Trophoblast cell (in vitro differentiated cells and primary cell): ENCODE results near the gene RBM17.

Source experiments
- DNase-seq, 2 donors: peaks; one replicate each; pipeline ENCODE4 v3.0.0-alpha.2; 2016
- H2AFZ ChIP-seq: 2 replicates; pipeline ENCODE4 v1.6.1; 2013; ENCODE audit warnings: low read length, moderate library complexity, mild to moderate bottlenecking; ENCODE audit not compliant: insufficient read depth, poor library complexity
- H2AK5ac ChIP-seq: 2 replicates; pipeline ENCODE4 v1.6.1; 2013; ENCODE audit warnings: mild to moderate bottlenecking, low read length
- H2BK120ac ChIP-seq: 2 replicates; pipeline ENCODE4 v1.6.1; 2013; ENCODE audit warnings: low read length, mild to moderate bottlenecking, moderate library complexity; ENCODE audit not compliant: insufficient read depth, poor library complexity
- H2BK12ac ChIP-seq: 2 replicates; pipeline ENCODE4 v1.6.1; 2013; ENCODE audit warnings: mild to moderate bottlenecking, low read length, moderate library complexity
- H2BK5ac ChIP-seq: 2 replicates; pipeline ENCODE4 v1.6.1; 2013; ENCODE audit warnings: low read length, low read depth, moderate library complexity, mild to moderate bottlenecking; ENCODE audit not compliant: poor library complexity
- H3K14ac ChIP-seq: 2 replicates; pipeline ENCODE4 v1.6.1; 2013; ENCODE audit warnings: mild to moderate bottlenecking, low read length
- H3K18ac ChIP-seq: 2 replicates; pipeline ENCODE4 v1.6.1; 2013; ENCODE audit warnings: mild to moderate bottlenecking, low read length
- H3K23ac ChIP-seq: 2 replicates; pipeline ENCODE4 v1.6.1; 2013; ENCODE audit warnings: low read length
- H3K27ac ChIP-seq: 2 replicates; pipeline ENCODE4 v1.5.1; 2013; ENCODE audit warnings: low read depth, mild to moderate bottlenecking, inconsistent platforms, low read length, moderate library complexity
- H3K27me3 ChIP-seq: 2 replicates; pipeline ENCODE4 v1.6.1; 2013; ENCODE audit warnings: inconsistent platforms, mild to moderate bottlenecking, low read length, moderate library complexity; ENCODE audit not compliant: insufficient read depth
- H3K36me3 ChIP-seq, 2 experiments: 1 replicate in 1 of 2; 2 replicates in 1 of 2; pipeline ENCODE4 v1.6.1; 2013; ENCODE audit warnings: low read length in 2 of 2, mild to moderate bottlenecking in 2 of 2, moderate library complexity in 1 of 2; ENCODE audit not compliant: insufficient read depth in 2 of 2, control insufficient read depth in 1 of 2
- H3K4ac ChIP-seq: 2 replicates; pipeline ENCODE4 v1.6.1; 2013; ENCODE audit warnings: low read depth, mild to moderate bottlenecking, low read length, moderate library complexity
- H3K4me1 ChIP-seq, 2 experiments: 1 replicate in 1 of 2; 2 replicates in 1 of 2; pipeline ENCODE4 v1.6.1; 2013; ENCODE audit warnings: low read length in 2 of 2, mild to moderate bottlenecking in 2 of 2, moderate library complexity in 1 of 2; ENCODE audit not compliant: insufficient read depth in 2 of 2, control insufficient read depth in 1 of 2
- H3K4me2 ChIP-seq: 2 replicates; pipeline ENCODE4 v1.6.1; 2013; ENCODE audit warnings: inconsistent platforms, mild to moderate bottlenecking, low read length, moderate library complexity
- H3K4me3 ChIP-seq: 2 replicates; pipeline ENCODE4 v1.5.1; 2013; ENCODE audit warnings: mild to moderate bottlenecking, low read depth, low read length, inconsistent platforms
- H3K79me1 ChIP-seq: one replicate; pipeline ENCODE4 v1.6.1; 2013; ENCODE audit warnings: low read length
- H3K79me2 ChIP-seq: 2 replicates; pipeline ENCODE4 v1.6.1; 2013; ENCODE audit warnings: low read length, mild to moderate bottlenecking; ENCODE audit not compliant: control insufficient read depth, insufficient read depth, poor library complexity
- H3K9ac ChIP-seq: 2 replicates; pipeline ENCODE4 v1.6.1; 2013; ENCODE audit warnings: mild to moderate bottlenecking, low read length
- H3K9me3 ChIP-seq: 2 replicates; pipeline ENCODE4 v1.6.1; 2013; ENCODE audit warnings: low read depth, mild to moderate bottlenecking, control low read depth, inconsistent platforms, low read length; ENCODE audit not compliant: insufficient read depth
- H4K12ac ChIP-seq: 2 replicates; pipeline ENCODE4 v1.6.1; 2013; ENCODE audit warnings: low read depth, mild to moderate bottlenecking, low read length, moderate library complexity
- H4K8ac ChIP-seq: 2 replicates; pipeline ENCODE4 v1.6.1; 2013; ENCODE audit warnings: low read depth, mild to moderate bottlenecking, low read length, moderate library complexity
- H4K91ac ChIP-seq: one replicate; pipeline ENCODE4 v1.6.1; 2013; ENCODE audit warnings: low read depth, mild to moderate bottlenecking, low read length, moderate library complexity
- WGBS: extraction: QIAGEN DNeasy Blood & Tissue Kit; methylation state at CpG from one replicate; pipeline ENCODE4 v1.1.7; 2013; ENCODE audit warnings: missing lambda C conversion rate; ENCODE audit not compliant: insufficient read length, insufficient coverage; ENCODE audit errors: extremely low coverage; 5-methylcytosine and 5-hydroxymethylcytosine counted together

Gene RBM17

GRCh38 chr10:6130848-6131470 lies 42.1 kb downstream of the RBM17 start:
- no peak overlapping the region for H4K12ac ChIP-seq
- no peaks in the 10 kb centered on the region for H3K36me3 ChIP-seq
- no peak overlapping the region for H2AK5ac ChIP-seq
- H4K8ac ChIP-seq = no peak overlapping the region
- H3K9me3 ChIP-seq = no peaks in the 10 kb centered on the region
- H3K9ac ChIP-seq = no peak overlapping the region
- no peak overlapping the region for H2BK5ac ChIP-seq
- H3K79me1 ChIP-seq = no peaks in the 10 kb centered on the region
- H3K4me3 ChIP-seq = no peak overlapping the region
- H4K91ac ChIP-seq = no peak overlapping the region
- H2BK12ac ChIP-seq = no peak overlapping the region
- H3K4me2 ChIP-seq = no peak overlapping the region
- H2BK120ac ChIP-seq = no peak overlapping the region
- H3K14ac ChIP-seq = no peak overlapping the region
- H3K18ac ChIP-seq = no peak overlapping the region
- H3K27me3 ChIP-seq = no peaks in the 10 kb centered on the region
- H2AFZ ChIP-seq = no peak overlapping the region
- WGBS = no CpG with 5 or more reads among the region's 7 CpGs
- no peak overlapping the region for H3K27ac ChIP-seq
- no peak overlapping the region for H3K4ac ChIP-seq
- H3K23ac ChIP-seq = no peak overlapping the region
- no peaks in the 10 kb centered on the region for H3K79me2 ChIP-seq
- H3K4me1 ChIP-seq = peaks cover 0 to 2% of the 10 kb centered on the region in 2 experiments
- DNase-seq = no peak

- H4K91ac ChIP-seq = no peak overlapping the region
- no peaks in the 10 kb centered on the region for H3K79me2 ChIP-seq
- H3K27me3 ChIP-seq = no peaks in the 10 kb centered on the region
- no peak overlapping the region for H3K23ac ChIP-seq
- WGBS = no CpG with 5 or more reads among the region's 22 CpGs
- no peak overlapping the region for H3K4me3 ChIP-seq
- no peak overlapping the region for H4K8ac ChIP-seq
- H3K79me1 ChIP-seq = no peaks in the 10 kb centered on the region
- no peak overlapping the region for H3K27ac ChIP-seq
- H3K14ac ChIP-seq = no peak overlapping the region
- no peak overlapping the region for H3K4me2 ChIP-seq
- H2AK5ac ChIP-seq = no peak overlapping the region
- no peak overlapping the region for H2BK120ac ChIP-seq
- no peak overlapping the region for H3K18ac ChIP-seq
- no peaks in the 10 kb centered on the region for H3K36me3 ChIP-seq
- H2BK12ac ChIP-seq = no peak overlapping the region
- no peak overlapping the region for H4K12ac ChIP-seq
- no peaks in the 10 kb centered on the region for H3K9me3 ChIP-seq
- H2AFZ ChIP-seq = no peak overlapping the region
- no peak overlapping the region for H3K9ac ChIP-seq
- no peak overlapping the region for H3K4ac ChIP-seq
- no peak overlapping the region for H2BK5ac ChIP-seq
- no peak for DNase-seq
- H3K4me1 ChIP-seq = peaks cover 0 to 2% of the 10 kb centered on the region in 2 experiments
Measured at GRCh38 chr10:6133331-6134098, 44.7 kb downstream of the RBM17 start.

- H3K18ac ChIP-seq = no peak overlapping the region
- no peaks in the 10 kb centered on the region for H3K36me3 ChIP-seq
- no peaks in the 10 kb centered on the region for H3K9me3 ChIP-seq
- no peak overlapping the region for H4K91ac ChIP-seq
- H3K27ac ChIP-seq = no peak overlapping the region
- H2BK12ac ChIP-seq = no peak overlapping the region
- H3K4me1 ChIP-seq = no peaks in the 10 kb centered on the region
- H2AK5ac ChIP-seq = no peak overlapping the region
- H3K14ac ChIP-seq = no peak overlapping the region
- no peak overlapping the region for H3K4ac ChIP-seq
- no peaks in the 10 kb centered on the region for H3K79me2 ChIP-seq
- H2AFZ ChIP-seq = no peak overlapping the region
- no peak overlapping the region for H3K9ac ChIP-seq
- H2BK120ac ChIP-seq = no peak overlapping the region
- no peak overlapping the region for H3K23ac ChIP-seq
- H2BK5ac ChIP-seq = no peak overlapping the region
- no peaks in the 10 kb centered on the region for H3K79me1 ChIP-seq
- no peak overlapping the region for H3K4me3 ChIP-seq
- H4K12ac ChIP-seq = no peak overlapping the region
- no CpG with 5 or more reads among the region's 18 CpGs for WGBS
- DNase-seq = no peak
- H4K8ac ChIP-seq = no peak overlapping the region
- H3K27me3 ChIP-seq = no peaks in the 10 kb centered on the region
- H3K4me2 ChIP-seq = no peak overlapping the region
Measured at GRCh38 chr10:6134099-6134823, 45.4 kb downstream of the RBM17 start.

- H3K4me2 ChIP-seq = no peak overlapping the region
- H2BK12ac ChIP-seq = no peak overlapping the region
- H3K9me3 ChIP-seq = no peaks in the 10 kb centered on the region
- DNase-seq = no peak
- no peak overlapping the region for H3K9ac ChIP-seq
- H4K91ac ChIP-seq = no peak overlapping the region
- no peak overlapping the region for H2AFZ ChIP-seq
- no peaks in the 10 kb centered on the region for H3K79me2 ChIP-seq
- H3K4me3 ChIP-seq = no peak overlapping the region
- WGBS = no CpG with 5 or more reads among the region's 6 CpGs
- no peak overlapping the region for H2BK120ac ChIP-seq
- H3K27me3 ChIP-seq = no peaks in the 10 kb centered on the region
- no peak overlapping the region for H4K12ac ChIP-seq
- H2AK5ac ChIP-seq = no peak overlapping the region
- H3K14ac ChIP-seq = no peak overlapping the region
- no peaks in the 10 kb centered on the region for H3K79me1 ChIP-seq
- no peak overlapping the region for H4K8ac ChIP-seq
- no peak overlapping the region for H3K27ac ChIP-seq
- no peak overlapping the region for H3K18ac ChIP-seq
- no peak overlapping the region for H3K23ac ChIP-seq
- no peaks in the 10 kb centered on the region for H3K4me1 ChIP-seq
- no peaks in the 10 kb centered on the region for H3K36me3 ChIP-seq
- no peak overlapping the region for H2BK5ac ChIP-seq
- no peak overlapping the region for H3K4ac ChIP-seq
Measured at GRCh38 chr10:6135039-6135438, 46.2 kb downstream of the RBM17 start.
